ENCODE measurements around the gene TSR1.

The TSR1 gene

DNA sequence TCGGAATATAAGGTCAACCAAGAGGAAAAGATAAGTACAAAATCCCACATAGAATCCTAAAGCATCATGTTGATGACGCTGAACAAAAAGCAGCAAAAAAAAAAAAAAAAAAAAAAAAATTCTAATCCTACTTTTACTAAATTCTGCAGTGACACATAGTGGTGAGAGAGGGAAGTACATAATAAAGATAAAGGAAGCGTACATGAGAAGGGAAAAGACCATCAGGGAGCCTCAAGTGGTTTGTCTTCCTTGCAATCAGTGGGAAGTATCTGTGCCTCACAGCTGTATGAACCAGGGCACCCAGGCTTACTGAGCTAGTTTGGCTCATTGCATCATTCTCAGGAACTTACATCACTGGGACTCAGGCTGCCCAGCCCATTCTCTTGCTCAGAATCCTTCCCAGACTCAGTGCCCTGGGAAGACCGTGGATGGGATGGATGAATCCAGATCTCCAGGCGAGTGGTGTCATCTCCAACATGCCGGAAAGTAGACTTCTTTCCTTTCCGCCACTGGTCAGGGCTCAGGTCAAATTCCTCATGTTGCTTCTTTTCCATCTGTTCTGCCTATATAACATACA is 53.9 kb downstream of the TSR1 start:
- peak; percentile 44 for DNase-seq (ENCODE audit: low spot score)

GRCh38 chr17:2279707-2280106 is 56.5 kb downstream of the TSR1 start:
- DNase-seq (ENCODE audit: low spot score) = no peak

DNA sequence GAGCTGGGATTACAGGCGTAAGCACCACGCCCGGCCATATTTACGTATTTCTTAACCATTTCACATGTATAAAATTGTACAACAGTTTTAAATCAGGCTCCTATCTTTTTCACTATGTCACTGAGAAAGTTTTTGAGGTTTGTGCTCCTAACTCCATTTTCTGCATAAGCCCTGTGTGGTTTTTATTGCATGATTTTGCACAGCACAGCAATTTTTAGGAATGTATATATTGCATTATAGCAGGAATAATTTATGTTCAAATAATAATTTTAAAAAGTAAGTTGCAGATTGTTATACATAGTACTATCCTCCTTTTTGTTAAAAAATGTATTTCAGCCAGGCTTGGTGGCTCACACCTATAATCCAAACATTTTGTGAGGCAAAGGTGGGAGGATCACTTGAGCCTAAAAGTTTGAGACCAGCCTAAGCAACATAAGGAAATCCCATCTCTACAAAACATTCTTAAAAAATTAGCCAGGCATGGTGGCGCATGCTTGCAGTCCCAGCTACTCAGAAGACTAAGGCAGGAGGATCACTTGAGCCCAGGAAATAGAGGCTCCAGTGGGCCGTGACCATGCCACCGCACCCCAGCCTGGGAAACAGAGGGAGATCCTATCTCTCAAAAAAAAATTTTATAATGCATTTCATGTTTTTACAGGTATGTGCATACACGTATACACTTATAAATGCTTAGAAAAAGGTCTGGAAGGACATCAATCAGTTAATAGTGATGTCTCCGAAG is 58.7 kb downstream of the TSR1 start:
- DNase-seq (ENCODE audit: low spot score) = no peak

GRCh38 chr17:2275722-2276121 is 60.5 kb downstream of the TSR1 start:
- DNase-seq (ENCODE audit: low spot score) = no peak

GRCh38 chr17:2274414-2274813 is 61.8 kb downstream of the TSR1 start:
- DNase-seq (ENCODE audit: low spot score) = no peak
